NAMALWA (cell line): ENCODE data around the gene ARID3A.
A peak's percentile ranks its signal among the peaks of the same experiment; 100 is the strongest.

ENCODE experiments used
- DNase-seq: peaks from one replicate; pipeline ENCODE4 v3.0.0-alpha.2; 2015; ENCODE audit warnings: low spot score

Gene ARID3A

DNA sequence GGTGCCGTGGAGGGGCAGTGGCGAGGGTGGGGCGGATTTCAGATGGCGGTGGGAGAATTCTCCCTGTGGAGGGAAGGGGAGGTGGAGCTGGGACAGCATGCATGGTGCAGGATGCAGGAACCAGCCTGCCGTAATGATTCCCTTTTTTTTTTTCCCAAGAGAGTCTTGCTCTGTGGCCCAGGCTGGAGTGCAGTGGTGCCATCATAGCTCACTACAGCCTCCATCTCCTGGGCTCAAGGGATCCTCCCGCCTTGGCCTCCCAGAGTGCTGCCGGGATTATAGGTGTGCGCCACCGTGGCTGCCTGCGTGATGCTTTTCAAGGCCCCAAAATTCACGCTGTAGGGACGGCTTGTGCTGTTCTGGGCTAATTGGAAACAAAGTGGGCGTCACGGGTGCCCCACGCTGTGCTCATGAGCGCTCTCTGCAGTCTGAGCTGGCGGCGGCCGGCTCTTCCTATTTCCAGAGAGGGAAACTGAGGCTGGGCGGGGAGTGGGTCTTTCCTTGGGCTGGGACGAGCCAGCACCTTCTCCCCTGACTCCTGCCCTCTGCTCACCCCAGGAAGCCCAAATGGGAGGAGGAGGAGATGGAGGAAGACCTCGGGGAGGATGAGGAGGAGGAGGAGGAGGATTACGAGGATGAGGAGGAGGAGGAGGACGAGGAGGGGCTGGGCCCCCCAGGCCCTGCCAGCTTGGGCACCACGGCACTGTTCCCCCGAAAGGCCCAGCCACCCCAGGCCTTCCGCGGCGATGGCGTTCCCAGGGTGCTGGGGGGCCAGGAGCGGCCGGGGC is 6.2 kb downstream of the ARID3A start:
- no peak for DNase-seq

- DNase-seq: no peak
Observed at GRCh38 chr19:932648-933552, 7.1 kb downstream of the ARID3A start.

GRCh38 chr19:933553-933882 is 7.7 kb downstream of the ARID3A start:
- DNase-seq: no peak

DNA sequence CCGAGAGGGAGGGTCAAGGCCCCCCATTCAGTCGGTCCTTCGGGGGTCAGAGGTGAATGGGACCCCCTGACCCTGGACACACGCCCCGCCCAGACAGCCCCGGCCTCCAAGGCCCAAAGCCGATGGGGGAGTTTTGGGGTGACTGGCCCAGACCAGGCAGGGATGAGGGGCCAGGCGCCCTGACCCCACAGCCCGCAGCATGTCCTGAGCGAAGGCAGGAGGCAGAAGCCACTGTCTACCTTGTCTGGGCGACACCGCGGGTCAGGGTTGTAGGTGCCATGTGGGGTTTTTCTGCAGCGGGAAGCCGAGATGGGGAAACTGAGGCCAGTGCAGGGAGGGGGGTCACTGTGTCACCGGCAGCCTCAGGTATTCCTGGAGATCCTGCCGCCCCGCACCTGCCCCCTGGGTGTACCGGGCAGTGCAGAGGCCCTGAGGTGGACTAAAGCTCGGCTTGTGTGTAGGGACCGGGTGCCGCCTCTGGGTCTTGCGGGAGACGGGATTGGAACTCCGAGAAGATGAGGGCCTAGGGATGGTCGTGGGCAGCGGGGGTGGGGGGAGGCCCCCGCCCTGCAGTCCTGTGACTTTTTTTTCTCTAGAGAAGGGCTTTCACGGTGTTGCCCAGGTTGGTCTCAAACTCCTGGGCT is 8.5 kb downstream of the ARID3A start:
- DNase-seq: no peak

DNA sequence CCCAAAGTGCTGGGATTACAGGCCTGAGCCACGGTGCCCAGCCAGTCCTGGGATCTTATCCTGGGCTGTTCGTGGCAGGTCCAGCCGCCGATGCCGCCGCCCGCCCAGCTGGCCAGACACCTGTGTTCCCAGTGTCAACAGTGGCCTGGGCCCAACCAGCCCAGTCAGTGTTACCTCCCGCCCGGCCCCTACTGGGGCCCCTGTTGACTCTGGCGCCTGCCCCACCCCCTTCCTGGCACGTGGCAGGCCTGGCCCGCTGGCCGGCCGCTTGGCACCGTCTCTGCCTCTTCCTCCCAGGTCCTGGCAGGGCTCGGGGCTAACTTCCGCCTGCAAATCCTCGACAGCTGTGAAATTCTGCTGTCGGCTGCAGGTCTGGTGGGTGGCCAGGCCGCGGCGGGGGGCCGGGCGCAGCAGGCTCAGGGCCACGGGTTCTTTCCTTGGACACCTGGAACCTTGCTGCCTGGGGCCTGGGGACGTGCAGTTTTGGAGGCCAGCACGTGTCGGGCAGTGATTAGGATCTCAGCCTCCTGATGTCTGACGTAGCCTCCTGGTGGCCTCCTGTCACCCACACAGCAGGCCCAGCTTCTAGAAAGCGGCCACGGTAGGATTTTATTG is 9.1 kb downstream of the ARID3A start:
- no peak for DNase-seq

DNA sequence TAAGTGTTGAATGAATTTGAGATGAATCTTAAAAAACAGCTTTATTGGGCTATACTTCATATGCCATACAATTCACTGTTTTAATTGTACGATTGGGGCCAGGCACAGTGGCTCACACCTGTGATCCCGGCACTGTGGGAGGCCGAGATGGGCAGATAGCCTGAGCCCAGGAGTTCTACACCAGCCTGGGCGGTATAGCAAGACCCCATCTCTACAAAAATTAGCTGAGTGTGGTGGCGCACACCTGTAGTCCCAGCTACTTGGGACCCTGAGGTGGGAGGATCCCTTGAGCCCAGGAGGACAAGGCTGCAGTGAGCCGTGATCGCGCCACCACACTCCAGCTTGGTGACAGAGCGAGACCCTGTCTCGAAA is 10.3 kb downstream of the ARID3A start:
- no peak for DNase-seq

DNA sequence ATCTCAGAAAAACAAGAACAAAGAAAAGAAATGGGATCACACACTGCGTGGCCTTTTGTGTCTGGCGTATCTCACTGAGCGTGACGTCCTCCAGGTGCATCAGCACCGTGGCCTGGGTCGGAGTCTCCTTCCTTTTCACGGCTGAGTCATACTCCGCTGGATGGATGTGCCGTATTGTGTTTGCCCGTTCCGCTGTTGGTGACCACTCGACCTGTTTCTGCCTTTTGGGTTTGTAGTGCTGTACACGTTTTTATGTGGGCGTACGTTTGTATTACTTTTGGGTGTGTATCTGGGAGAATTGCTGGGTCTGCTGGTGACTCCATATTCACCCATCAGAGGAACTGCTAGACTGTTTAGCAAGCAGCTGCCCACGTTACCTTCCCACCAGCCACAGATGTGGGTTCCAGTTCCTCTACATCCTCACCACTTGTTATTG is 11.4 kb downstream of the ARID3A start:
- DNase-seq: no peak

DNA sequence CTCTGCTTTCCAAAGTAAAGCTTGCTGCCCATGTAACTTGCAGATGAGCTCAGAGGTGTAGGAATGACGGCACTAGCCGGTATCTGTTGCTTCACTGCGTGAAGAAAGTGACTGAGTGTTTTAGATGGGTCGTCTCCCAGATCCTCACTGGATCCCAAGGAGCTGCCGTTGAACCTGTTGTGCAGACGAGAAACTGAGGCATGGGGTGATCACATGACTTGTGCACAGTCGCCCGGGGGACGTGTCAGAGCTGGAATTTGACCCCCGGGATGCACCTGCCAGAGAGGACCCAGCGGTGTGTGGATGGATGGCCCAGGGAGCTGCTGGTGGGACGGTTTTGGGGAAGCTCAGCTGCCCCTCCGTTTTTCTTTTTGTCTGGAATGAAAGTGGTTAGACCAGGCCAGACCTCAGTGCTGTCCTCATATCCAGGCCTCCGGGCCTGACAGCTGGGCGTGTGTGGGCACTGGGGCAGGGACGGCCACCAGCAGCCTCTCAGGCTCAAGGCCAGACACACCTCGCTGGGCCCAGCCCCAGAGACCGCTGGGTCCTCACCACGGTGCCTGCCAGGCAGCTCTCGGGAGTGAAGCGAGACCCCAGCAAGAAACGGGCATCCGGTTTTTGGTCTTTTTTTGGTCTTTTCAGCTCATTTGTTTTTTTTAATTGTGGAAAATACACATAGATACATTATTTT is 12.5 kb downstream of the ARID3A start:
- no peak for DNase-seq

- no peak for DNase-seq
Observed at GRCh38 chr19:939439-939838, 13.6 kb downstream of the ARID3A start.

DNA sequence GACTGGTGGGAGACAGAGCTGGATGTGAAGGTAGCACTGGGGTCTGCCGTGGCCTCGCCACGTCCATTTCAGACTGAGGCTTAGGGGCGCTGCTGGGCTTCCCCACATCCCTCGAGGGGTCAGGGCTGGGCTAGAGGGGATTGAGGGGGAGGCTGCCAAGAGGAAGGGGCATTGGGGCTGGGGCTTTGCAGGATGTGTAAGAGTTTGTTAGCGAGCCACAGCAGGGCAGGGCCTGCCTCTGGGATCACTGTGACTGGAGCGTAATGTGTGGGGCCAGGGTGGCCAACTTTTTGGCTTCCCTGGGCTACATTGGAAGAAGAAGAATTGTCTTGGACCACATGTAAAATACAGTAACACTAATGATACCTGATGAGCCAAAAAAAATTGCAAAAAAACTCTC is 14.1 kb downstream of the ARID3A start:
- no peak for DNase-seq

DNA sequence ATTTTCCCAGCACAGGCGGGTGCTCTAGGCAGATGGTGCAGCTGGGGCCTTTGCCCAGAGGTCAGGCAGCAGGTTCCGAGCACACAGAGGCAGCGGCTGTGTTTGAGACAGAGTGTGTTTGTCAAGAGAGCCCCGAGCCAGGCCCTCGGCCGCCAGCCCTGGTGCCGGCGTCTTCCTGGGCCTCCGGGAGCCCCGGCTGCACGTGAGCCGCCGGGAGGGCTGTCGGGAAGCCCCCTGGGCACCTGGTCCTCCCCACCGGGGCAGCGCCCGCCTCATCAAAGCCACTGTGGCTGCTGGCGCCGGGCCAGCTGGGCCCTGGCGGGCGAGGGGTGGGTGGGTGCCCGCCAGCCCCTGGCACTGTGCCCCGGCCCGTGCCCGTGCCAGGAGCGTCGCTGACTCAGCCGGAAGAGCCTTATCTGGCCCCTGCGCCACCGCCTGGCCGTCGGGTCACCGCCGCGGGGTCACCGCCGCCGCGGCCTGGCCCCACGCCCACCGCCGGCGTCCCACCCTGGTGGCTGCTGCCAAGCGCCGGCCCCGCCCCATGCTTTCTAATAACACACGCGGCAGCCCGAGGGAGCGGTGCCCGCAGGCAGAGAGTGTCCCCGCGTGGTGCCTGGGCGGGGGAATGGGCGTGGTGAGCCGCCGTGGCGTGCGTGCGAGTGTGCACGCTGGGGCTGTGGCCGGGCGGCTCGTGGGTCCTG is 14.9 kb downstream of the ARID3A start:
- DNase-seq: no peak

- DNase-seq: no peak
Observed at GRCh38 chr19:941292-942132, 15.7 kb downstream of the ARID3A start.

DNA sequence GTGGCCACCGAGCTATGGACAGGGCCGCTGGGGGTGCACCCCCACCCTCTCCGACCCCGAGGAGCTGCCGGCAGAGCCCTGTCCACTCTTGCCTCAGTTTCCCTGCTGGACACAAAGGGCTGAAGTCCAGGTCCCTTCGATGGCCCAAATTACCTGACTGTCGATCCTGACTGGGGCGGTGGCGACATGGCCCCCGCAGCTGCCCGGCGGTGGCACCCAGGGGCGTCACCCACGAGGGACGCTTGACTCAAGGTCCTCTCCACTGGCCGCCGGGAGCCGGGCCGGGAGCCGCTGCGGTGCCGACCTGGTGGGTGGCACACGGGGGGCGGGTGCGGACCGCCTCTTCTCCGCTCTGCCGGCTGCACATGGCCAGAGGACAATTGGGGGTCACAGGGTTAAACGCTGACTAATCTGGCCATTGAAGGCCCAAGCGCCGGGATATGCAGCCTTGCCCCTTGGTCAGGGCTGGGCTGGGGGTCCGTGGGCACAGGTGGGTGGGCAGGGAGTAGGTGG is 16.4 kb downstream of the ARID3A start:
- no peak for DNase-seq

DNA sequence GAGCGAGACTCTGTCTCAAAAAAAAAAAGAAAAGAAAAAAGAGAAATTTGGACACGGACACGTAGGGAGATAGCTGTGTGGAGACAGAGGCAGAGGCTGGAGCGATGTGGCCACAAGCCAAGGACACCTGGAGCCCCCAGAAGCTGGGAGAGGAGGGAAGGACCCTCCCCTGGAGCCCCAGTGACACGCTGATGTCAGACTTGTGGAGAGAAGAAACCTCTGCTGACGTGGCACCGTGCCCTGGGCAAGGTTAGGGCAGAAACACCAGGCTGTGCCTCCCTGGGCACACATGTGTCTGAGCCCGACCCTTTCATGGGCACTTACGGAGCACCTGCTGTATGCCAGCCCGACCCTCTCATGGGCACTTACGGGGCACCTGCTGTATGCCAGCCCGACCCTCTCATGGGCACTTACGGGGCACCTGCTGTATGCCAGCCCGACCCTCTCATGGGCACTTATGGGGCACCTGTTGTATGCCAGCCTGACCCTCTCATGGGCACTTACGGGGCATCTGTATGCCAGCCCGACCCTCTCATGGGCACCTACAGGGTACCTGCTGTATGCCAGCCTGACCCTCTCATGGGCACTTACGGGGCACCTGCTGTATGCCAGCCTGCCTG is 17.8 kb downstream of the ARID3A start:
- no peak for DNase-seq

DNA sequence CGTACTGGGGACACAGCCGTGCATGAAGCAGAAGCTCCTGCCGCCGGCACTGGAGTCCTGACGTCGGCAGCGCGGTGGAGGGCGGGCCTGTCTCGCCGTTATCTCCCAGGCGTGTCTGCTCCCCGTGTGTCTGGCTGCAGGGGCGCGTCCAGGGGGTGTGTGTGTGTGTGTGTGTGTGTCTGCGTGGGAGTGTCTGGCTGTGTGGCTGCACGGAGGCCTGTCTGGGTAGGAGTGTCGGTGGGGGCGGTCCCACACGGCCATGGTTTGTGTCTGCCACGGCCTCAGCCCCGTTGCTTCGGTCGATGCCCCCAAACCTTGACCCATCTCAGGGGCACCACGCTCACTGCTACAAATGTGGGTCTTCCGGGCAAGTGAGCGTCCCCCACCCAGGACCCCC is 18.3 kb downstream of the ARID3A start:
- no peak for DNase-seq

GRCh38 chr19:944663-945241 is 18.9 kb downstream of the ARID3A start:
- DNase-seq: no peak

DNA sequence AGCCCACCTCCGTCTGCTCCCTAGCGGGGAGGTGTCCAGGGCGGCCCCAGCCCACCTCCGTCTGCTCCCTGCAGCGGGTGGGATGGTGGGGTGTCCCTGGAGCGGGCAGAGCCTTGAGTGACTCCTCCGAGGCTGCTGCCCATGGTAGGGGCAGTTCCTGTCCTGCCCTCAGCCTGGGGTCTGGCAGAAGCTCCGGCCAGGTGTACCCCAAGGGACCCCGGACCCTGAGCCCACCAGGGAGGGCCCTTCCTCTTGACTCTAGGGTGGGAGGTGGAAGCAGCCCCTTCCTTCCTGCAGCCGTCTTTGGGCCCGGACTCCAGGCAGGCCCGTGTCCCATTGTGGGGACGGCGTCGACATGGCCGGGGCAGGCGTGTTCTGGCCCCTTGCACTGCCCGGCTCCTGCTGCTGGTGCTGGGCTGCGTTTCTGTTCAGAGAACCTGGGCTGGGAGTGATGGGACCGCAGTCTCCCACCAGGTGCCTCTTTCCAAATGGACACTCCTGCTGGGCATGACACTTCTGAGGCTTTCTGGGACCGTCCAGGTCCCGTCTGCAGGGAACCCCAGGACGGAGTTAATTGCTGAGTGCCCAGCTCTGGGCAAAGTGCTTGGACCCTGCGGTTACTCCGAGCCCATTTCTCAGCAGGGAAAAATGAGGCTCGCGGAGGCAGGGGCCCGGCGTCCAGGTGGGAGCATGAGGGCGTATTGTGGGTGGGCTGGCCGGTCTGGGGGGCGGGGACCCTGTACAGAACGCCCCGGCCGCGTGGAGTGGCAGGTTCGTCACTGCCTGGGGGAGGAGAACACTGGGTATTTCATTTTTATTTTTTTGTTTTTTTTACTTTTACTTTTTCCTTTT is 19.8 kb downstream of the ARID3A start:
- no peak for DNase-seq

DNA sequence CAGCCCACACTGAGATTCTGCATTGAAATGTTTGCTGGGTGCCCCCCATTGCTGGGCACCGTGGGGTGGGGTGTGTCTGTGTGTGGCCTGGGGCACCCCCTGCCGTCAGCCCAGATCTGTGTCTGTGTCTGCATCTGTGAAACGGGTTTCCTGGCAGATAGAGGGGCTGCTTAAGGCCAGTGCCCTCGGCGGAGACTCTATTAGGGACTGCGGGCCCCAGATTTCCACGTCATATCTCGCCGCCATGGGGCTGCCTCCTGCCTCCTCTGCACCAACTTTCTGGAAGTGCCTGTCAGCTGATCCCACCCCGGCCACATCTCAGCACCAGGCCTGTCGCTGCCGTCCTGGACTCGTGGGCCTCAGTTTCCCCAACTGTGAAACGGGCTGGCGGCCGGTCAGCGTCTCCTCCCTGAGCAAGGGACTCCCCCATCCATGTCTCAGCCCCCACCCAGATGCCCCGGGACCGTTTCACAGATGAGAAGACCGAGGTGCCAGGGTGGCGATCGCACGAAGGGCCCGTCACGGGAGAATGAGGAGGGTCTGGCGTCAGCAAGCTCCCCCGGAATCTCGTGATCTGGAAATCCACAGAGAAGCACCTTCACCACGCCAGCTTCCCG is 21.4 kb downstream of the ARID3A start:
- DNase-seq: peak; percentile 82
